ENCODE results near the gene OR2T6. TPM values are rescaled to one million over a fixed set of nuclear protein-coding genes. Genes with fewer than 3 reads are reported as not detected.

The OR2T6 gene, protein sequence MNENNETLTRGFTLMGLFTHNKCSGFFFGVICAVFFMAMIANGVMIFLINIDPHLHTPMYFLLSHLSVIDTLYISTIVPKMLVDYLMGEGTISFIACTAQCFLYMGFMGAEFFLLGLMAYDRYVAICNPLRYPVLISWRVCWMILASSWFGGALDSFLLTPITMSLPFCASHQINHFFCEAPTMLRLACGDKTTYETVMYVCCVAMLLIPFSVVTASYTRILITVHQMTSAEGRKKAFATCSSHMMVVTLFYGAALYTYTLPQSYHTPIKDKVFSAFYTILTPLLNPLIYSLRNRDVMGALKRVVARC
- not detected for polyA plus RNA-seq (2013, experiment 1 of 2)
- not detected for polyA plus RNA-seq (2013, experiment 2 of 2)

DNA sequence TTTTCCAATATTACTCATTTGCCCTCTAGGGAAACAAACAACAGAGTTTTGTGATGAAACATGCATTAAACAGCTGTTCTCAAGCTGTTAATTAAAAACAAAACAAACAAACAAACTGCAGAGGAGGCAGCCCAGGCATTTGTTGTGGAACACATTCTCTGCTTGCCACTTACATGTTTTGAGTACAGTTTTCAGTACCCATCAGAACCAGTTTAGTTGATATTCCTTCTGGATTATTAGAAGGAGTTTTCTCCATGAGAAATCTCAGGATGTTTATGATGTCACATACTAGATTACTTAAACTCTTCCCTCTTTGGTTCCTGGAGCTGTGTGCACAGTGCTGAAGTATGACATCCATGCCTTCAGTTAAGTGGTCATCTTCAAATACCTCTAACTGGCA is at the start of gene OR2T6:
TSS of gene OR2T6 (plus strand) at position 301 of the 400 bp plus-strand sequence. CDS start 11,863 bp downstream, outside the sequence.
- Histone ChIP-seq H3K36me3 (ENCODE audit: control insufficient read depth, insufficient read depth, low read length) (no peaks in the 10 kb centered on the region), H2BK15ac (replicated peaks; ENCODE audit: low read depth) (no peak within 1 kb of the TSS), H3K9ac (ENCODE audit: low read length) (no peak within 1 kb of the TSS), H3K4ac (ENCODE audit: low read depth, low read length) (no peak within 1 kb of the TSS), H4K5ac (ENCODE audit: low read length) (no peak within 1 kb of the TSS), H3K79me1 (ENCODE audit: low read length) (no peaks in the 10 kb centered on the region), H2BK5ac (ENCODE audit: low read length) (no peak within 1 kb of the TSS), H3K4me2 (ENCODE audit: low read length) (no peak within 1 kb of the TSS), H2BK120ac (ENCODE audit: low read depth, low read length) (no peak within 1 kb of the TSS), H3K4me3 (ENCODE audit: low read length) (no peak within 1 kb of the TSS), H3K18ac (ENCODE audit: low read length) (no peak within 1 kb of the TSS), H3K23ac (ENCODE audit: low read length) (no peak within 1 kb of the TSS), H3K79me2 (ENCODE audit: control insufficient read depth, insufficient read depth, low read length) (no peaks in the 10 kb centered on the region), H3K27me3 (ENCODE audit: insufficient read depth, low read length, poor library complexity) (no peaks in the 10 kb centered on the region), H3K27ac (ENCODE audit: low read depth, low read length) (no peak within 1 kb of the TSS), H2AK5ac (ENCODE audit: low read length) (no peak within 1 kb of the TSS), H3K4me1 (ENCODE audit: control insufficient read depth, low read depth, low read length) (no peaks in the 10 kb centered on the region), H4K8ac (ENCODE audit: low read depth, low read length) (no peak within 1 kb of the TSS), H3K56ac (ENCODE audit: low read length) (no peak within 1 kb of the TSS)
- DNase-seq: no peak

DNA sequence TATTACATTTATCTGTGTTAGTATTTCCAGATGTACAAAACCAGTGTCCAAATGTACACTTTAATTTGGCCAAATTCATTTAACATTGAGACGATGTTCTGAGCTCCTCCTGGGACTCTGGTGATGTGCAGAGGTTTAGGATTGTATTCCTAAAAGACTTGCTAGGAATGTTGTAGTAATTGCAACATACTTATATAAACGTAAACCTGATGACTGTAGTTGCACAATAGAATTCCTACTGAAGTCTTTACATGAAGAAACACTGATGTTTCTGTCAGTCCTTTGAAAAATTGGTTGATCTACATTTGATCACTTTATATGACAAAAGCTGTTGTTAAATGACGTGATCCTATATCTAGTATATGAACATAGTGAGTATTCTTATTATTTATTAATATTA is 32.1 kb upstream of the OR2T6 start:
- H3K79me2 ChIP-seq (ENCODE audit: control insufficient read depth, insufficient read depth, low read length): no peaks in the 10 kb centered on the region
- no peak for DNase-seq
- no CpG with 5 or more reads among the region's 3 CpGs for WGBS (ENCODE audit: extremely low coverage, insufficient coverage, low lambda C conversion rate)

DNA sequence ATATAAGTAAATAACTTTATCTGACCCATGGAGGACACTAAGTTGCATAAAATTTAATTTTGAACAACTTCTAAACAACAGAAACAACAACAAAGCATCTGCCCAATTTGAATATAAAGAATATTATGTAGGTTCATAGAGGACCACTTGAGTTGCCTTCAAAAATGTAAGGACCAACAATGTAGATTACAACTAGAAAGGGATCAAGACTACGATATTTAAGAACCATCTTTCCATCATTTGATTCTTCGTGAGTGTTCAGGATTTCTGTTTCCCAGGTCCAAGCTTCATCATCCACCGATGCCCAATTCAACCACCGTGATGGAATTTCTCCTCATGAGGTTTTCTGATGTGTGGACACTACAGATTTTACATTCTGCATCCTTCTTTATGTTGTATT is 27.1 kb upstream of the OR2T6 start, which contains the start of gene OR14C36:
TSS of gene OR14C36 (plus strand) at position 301 of the 400 bp plus-strand sequence. CDS start at position 301, 0 bp downstream.
- Histone ChIP-seq H2BK15ac (replicated peaks; ENCODE audit: low read depth) (no peak within 1 kb of the TSS), H3K18ac (ENCODE audit: low read length) (no peak within 1 kb of the TSS), H2BK5ac (ENCODE audit: low read length) (no peak within 1 kb of the TSS), H2AK5ac (ENCODE audit: low read length) (no peak within 1 kb of the TSS), H3K79me2 (ENCODE audit: control insufficient read depth, insufficient read depth, low read length) (no peaks in the 10 kb centered on the region), H3K4me1 (ENCODE audit: control insufficient read depth, low read depth, low read length) (no peaks in the 10 kb centered on the region), H3K56ac (ENCODE audit: low read length) (no peak within 1 kb of the TSS), H3K27me3 (ENCODE audit: insufficient read depth, low read length, poor library complexity) (no peaks in the 10 kb centered on the region), H3K4me3 (ENCODE audit: low read length) (no peak within 1 kb of the TSS), H3K27ac (ENCODE audit: low read depth, low read length) (no peak within 1 kb of the TSS), H3K79me1 (ENCODE audit: low read length) (no peaks in the 10 kb centered on the region), H4K5ac (ENCODE audit: low read length) (no peak within 1 kb of the TSS), H3K23ac (ENCODE audit: low read length) (no peak within 1 kb of the TSS), H2BK120ac (ENCODE audit: low read depth, low read length) (no peak within 1 kb of the TSS), H3K4me2 (ENCODE audit: low read length) (no peak within 1 kb of the TSS), H3K36me3 (ENCODE audit: control insufficient read depth, insufficient read depth, low read length) (no peaks in the 10 kb centered on the region), H4K8ac (ENCODE audit: low read depth, low read length) (no peak within 1 kb of the TSS), H3K4ac (ENCODE audit: low read depth, low read length) (no peak within 1 kb of the TSS), H3K9ac (ENCODE audit: low read length) (no peak within 1 kb of the TSS)
- DNase-seq: no peak
- no CpG with 5 or more reads among the region's 4 CpGs for WGBS (ENCODE audit: extremely low coverage, insufficient coverage, low lambda C conversion rate)

More for the DNA sequence above, 32.1 kb upstream of the OR2T6 start:
- Histone ChIP-seq H3K23ac (ENCODE audit: low read length) (no peak overlapping the region), H3K18ac (ENCODE audit: low read length) (no peak overlapping the region), H3K79me1 (ENCODE audit: low read length) (no peaks in the 10 kb centered on the region), H2BK120ac (ENCODE audit: low read depth, low read length) (no peak overlapping the region), H3K4ac (ENCODE audit: low read depth, low read length) (no peak overlapping the region), H3K9ac (ENCODE audit: low read length) (no peak overlapping the region), H3K4me3 (ENCODE audit: low read length) (no peak overlapping the region), H3K56ac (ENCODE audit: low read length) (no peak overlapping the region), H4K8ac (ENCODE audit: low read depth, low read length) (no peak overlapping the region), H2AK5ac (ENCODE audit: low read length) (no peak overlapping the region), H3K4me1 (ENCODE audit: control insufficient read depth, low read depth, low read length) (no peaks in the 10 kb centered on the region), H2BK15ac (replicated peaks; ENCODE audit: low read depth) (no peak overlapping the region), H3K27ac (ENCODE audit: low read depth, low read length) (no peak overlapping the region), H3K27me3 (ENCODE audit: insufficient read depth, low read length, poor library complexity) (no peaks in the 10 kb centered on the region), H3K4me2 (ENCODE audit: low read length) (no peak overlapping the region), H3K36me3 (ENCODE audit: control insufficient read depth, insufficient read depth, low read length) (no peaks in the 10 kb centered on the region), H2BK5ac (ENCODE audit: low read length) (no peak overlapping the region), H4K5ac (ENCODE audit: low read length) (no peak overlapping the region)

DNA sequence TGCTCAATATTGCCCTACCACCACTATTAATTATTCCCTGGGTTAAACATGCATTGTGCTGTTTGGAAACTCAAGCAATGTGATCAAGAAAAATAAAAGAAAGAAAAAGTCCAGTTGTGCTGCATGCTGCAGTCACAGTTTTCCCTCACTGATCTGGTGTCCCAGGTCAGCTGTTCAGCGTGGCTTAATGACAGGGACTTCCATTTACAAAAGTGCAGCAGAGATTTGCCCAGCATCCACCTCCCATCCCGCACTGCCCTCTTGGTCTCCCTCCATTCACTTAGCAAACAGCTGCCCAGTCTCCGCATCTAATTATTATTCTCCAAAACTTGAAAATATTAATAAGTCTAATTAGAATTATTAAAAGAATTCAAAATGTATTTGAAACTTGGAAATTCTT is 16.1 kb upstream of the OR2T6 start:
- no peak overlapping the region for H2AK5ac ChIP-seq (ENCODE audit: low read length)
- no CpG with 5 or more reads among the region's 3 CpGs for WGBS (ENCODE audit: extremely low coverage, insufficient coverage, low lambda C conversion rate)

DNA sequence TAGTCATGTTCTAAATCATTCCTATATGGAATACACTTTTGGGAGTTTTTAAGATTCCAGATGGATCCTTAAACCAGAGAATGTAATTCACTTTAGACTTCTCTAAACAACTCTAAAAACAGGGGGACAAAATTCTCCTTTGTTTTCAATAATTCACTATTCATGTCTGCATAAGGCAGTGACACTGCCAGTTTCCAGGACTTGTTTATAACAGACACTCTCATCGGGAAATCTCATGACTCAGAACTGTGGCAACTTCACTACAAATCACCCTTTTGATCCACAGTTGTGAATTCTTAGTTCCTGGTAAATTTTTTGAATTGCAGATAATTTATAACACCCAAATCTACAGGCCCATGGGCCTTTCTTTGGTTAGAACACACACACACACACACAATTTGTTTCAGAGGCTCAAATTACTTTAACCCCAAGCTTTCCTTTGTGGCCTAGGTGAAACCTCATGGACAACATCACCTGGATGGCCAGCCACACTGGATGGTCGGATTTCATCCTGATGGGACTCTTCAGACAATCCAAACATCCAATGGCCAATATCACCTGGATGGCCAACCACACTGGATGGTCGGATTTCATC is 14.3 kb upstream of the OR2T6 start, which contains the start of gene OR2T4:
TSS of gene OR2T4 (plus strand) at position 545 of the 595 bp plus-strand sequence. CDS start at position 545, 0 bp downstream.
- H3K9ac ChIP-seq (ENCODE audit: low read length): no peak within 1 kb of the TSS
- H3K4me2 ChIP-seq (ENCODE audit: low read length): no peak within 1 kb of the TSS
- no peak within 1 kb of the TSS for H2BK15ac ChIP-seq (replicated peaks; ENCODE audit: low read depth)
- no peak for DNase-seq
- H4K5ac ChIP-seq (ENCODE audit: low read length): no peak within 1 kb of the TSS
- no peaks in the 10 kb centered on the region for H3K79me2 ChIP-seq (ENCODE audit: control insufficient read depth, insufficient read depth, low read length)
- no peak within 1 kb of the TSS for H2BK120ac ChIP-seq (ENCODE audit: low read depth, low read length)
- H3K27me3 ChIP-seq (ENCODE audit: insufficient read depth, low read length, poor library complexity): no peaks in the 10 kb centered on the region
- H3K27ac ChIP-seq (ENCODE audit: low read depth, low read length): no peak within 1 kb of the TSS
- H3K23ac ChIP-seq (ENCODE audit: low read length): no peak within 1 kb of the TSS
- no peak within 1 kb of the TSS for H2AK5ac ChIP-seq (ENCODE audit: low read length)
- no CpG with 5 or more reads among the region's 3 CpGs for WGBS (ENCODE audit: extremely low coverage, insufficient coverage, low lambda C conversion rate)
- H4K8ac ChIP-seq (ENCODE audit: low read depth, low read length): no peak within 1 kb of the TSS
- H3K4me3 ChIP-seq (ENCODE audit: low read length): no peak within 1 kb of the TSS
- H3K4ac ChIP-seq (ENCODE audit: low read depth, low read length): no peak within 1 kb of the TSS
- H3K56ac ChIP-seq (ENCODE audit: low read length): no peak within 1 kb of the TSS
- H3K36me3 ChIP-seq (ENCODE audit: control insufficient read depth, insufficient read depth, low read length): no peaks in the 10 kb centered on the region
- no peak within 1 kb of the TSS for H2BK5ac ChIP-seq (ENCODE audit: low read length)
- no peaks in the 10 kb centered on the region for H3K79me1 ChIP-seq (ENCODE audit: low read length)
- H3K4me1 ChIP-seq (ENCODE audit: control insufficient read depth, low read depth, low read length): no peaks in the 10 kb centered on the region
- H3K18ac ChIP-seq (ENCODE audit: low read length): no peak within 1 kb of the TSS

More for the DNA sequence above, 16.1 kb upstream of the OR2T6 start:
- Histone ChIP-seq H3K4me3 (ENCODE audit: low read length) (no peak overlapping the region), H3K9ac (ENCODE audit: low read length) (no peak overlapping the region), H3K4me2 (ENCODE audit: low read length) (no peak overlapping the region), H3K36me3 (ENCODE audit: control insufficient read depth, insufficient read depth, low read length) (no peaks in the 10 kb centered on the region), H3K79me1 (ENCODE audit: low read length) (no peaks in the 10 kb centered on the region), H3K27ac (ENCODE audit: low read depth, low read length) (no peak overlapping the region), H2BK120ac (ENCODE audit: low read depth, low read length) (no peak overlapping the region), H3K79me2 (ENCODE audit: control insufficient read depth, insufficient read depth, low read length) (no peaks in the 10 kb centered on the region), H2BK15ac (replicated peaks; ENCODE audit: low read depth) (no peak overlapping the region), H4K5ac (ENCODE audit: low read length) (no peak overlapping the region), H4K8ac (ENCODE audit: low read depth, low read length) (no peak overlapping the region), H3K4ac (ENCODE audit: low read depth, low read length) (no peak overlapping the region), H3K56ac (ENCODE audit: low read length) (no peak overlapping the region), H3K27me3 (ENCODE audit: insufficient read depth, low read length, poor library complexity) (no peaks in the 10 kb centered on the region), H3K18ac (ENCODE audit: low read length) (no peak overlapping the region), H2BK5ac (ENCODE audit: low read length) (no peak overlapping the region), H3K23ac (ENCODE audit: low read length) (no peak overlapping the region), H3K4me1 (ENCODE audit: control insufficient read depth, low read depth, low read length) (no peaks in the 10 kb centered on the region)
- DNase-seq: no peak

Measured in mesendoderm (in vitro differentiated cells).